Measurements from ENCODE around the gene PXK. TPM values are rescaled to one million over a fixed set of nuclear protein-coding genes. Genes with fewer than 3 reads are reported as not detected.
"Not testable (repeated sequence)": the region's sequence is repeated elsewhere in the genome, so short reads cannot be mapped to it uniquely, and the experiment has no call there.

PXK gene
- total and polyA plus RNA-seq, 4 donors: 6.0 to 15.9 (median 12.6) TPM

GRCh38 chr3:58336135-58336882, 3.6 kb downstream of the PXK start:
- no peak for TF ChIP-seq RAD21 (IDR thresholded peaks at IDR 0.05)
- no peak for TF ChIP-seq JUND (IDR thresholded peaks at IDR 0.05)
- no peak for TF ChIP-seq RXRA (IDR thresholded peaks at IDR 0.05)
- no peak for TF ChIP-seq FOXA2 (IDR thresholded peaks at IDR 0.05)
- TF ChIP-seq MAX (IDR thresholded peaks at IDR 0.05): no peak
- TF ChIP-seq EGR1 (IDR thresholded peaks at IDR 0.05; ENCODE audit: low read depth in 2 of 2): no peak
- no peak for TF ChIP-seq REST (IDR thresholded peaks at IDR 0.05)
- no peak for TF ChIP-seq NR2F2 (IDR thresholded peaks at IDR 0.05)
- no peak for DNase-seq (ENCODE audit: low spot score)
- peaks cover 0 to 2% (median 0%) of the 10 kb centered on the region in 4 donors for H3K36me3 ChIP-seq (ENCODE audit: control insufficient read depth in 4 of 4, insufficient read depth in 3 of 4, low read depth in 1 of 4, low read length in 3 of 4)
- no peak overlapping the region for H3K4me3 ChIP-seq (ENCODE audit: low read depth in 1 of 3, low read length in 3 of 3)
- no peak overlapping the region for H3K9ac ChIP-seq (ENCODE audit: low read depth in 1 of 2, low read length in 2 of 2)
- 94% methylated on average over 3 of the region's 3 CpGs for WGBS
- H3K27ac ChIP-seq (ENCODE audit: low read depth in 1 of 2, low read length in 2 of 2): no peak overlapping the region
- H3K27me3 ChIP-seq (ENCODE audit: control insufficient read depth in 4 of 4, insufficient read depth in 4 of 4, low read length in 3 of 4): no peaks in the 10 kb centered on the region
- peaks cover 12 to 26% (median 19%) of the 10 kb centered on the region in 4 donors for H3K4me1 ChIP-seq (ENCODE audit: control insufficient read depth in 4 of 4, insufficient read depth in 4 of 4, low read length in 3 of 4)
- no peaks in the 10 kb centered on the region for H3K9me3 ChIP-seq (ENCODE audit: control insufficient read depth in 4 of 4, low read length in 3 of 4)

- H3K27me3 ChIP-seq (ENCODE audit: control insufficient read depth in 4 of 4, insufficient read depth in 4 of 4, low read length in 3 of 4): no peaks in the 10 kb centered on the region
- H3K9ac ChIP-seq (ENCODE audit: low read depth in 1 of 2, low read length in 2 of 2): no peak overlapping the region
- H3K27ac ChIP-seq (ENCODE audit: low read depth in 1 of 2, low read length in 2 of 2): no peak overlapping the region
- no peak for DNase-seq (ENCODE audit: low spot score)
- H3K36me3 ChIP-seq (ENCODE audit: control insufficient read depth in 4 of 4, insufficient read depth in 3 of 4, low read depth in 1 of 4, low read length in 3 of 4): peaks cover 0 to 3% (median 0%) of the 10 kb centered on the region in 4 donors
- WGBS: 97% methylated on average over 1 of the region's 1 CpG
- H3K4me1 ChIP-seq (ENCODE audit: control insufficient read depth in 4 of 4, insufficient read depth in 4 of 4, low read length in 3 of 4): peaks cover 11 to 22% (median 18%) of the 10 kb centered on the region in 4 donors
- no peaks in the 10 kb centered on the region for H3K9me3 ChIP-seq (ENCODE audit: control insufficient read depth in 4 of 4, low read length in 3 of 4)
- no peak for TF ChIP-seq TAF1 (conservative IDR thresholded peaks at IDR 0.05)
- no peak for TF ChIP-seq FOXA1 (IDR thresholded peaks at IDR 0.05)
- no peak for TF ChIP-seq RXRA (IDR thresholded peaks at IDR 0.05)
- TF ChIP-seq GABPA (IDR thresholded peaks at IDR 0.05 in 1 of 2, conservative IDR thresholded peaks at IDR 0.05 in 1 of 2): no peak
- TF ChIP-seq MAX (IDR thresholded peaks at IDR 0.05): no peak
- TF ChIP-seq SP1 (IDR thresholded peaks at IDR 0.05): no peak
- no peak for TF ChIP-seq NR2F2 (IDR thresholded peaks at IDR 0.05)
- TF ChIP-seq EGR1 (IDR thresholded peaks at IDR 0.05; ENCODE audit: low read depth in 2 of 2): no peak
- no peak for TF ChIP-seq RAD21 (IDR thresholded peaks at IDR 0.05)
- TF ChIP-seq ATF3 (IDR thresholded peaks at IDR 0.05): no peak
- H3K4me3 ChIP-seq (ENCODE audit: low read depth in 1 of 3, low read length in 3 of 3): no peak overlapping the region
Observed at GRCh38 chr3:58337190-58337589, 4.5 kb downstream of the PXK start.

- not testable (repeated sequence) for H3K36me3 ChIP-seq (ENCODE audit: control insufficient read depth in 4 of 4, insufficient read depth in 3 of 4, low read depth in 1 of 4, low read length in 3 of 4); H3K9ac ChIP-seq (ENCODE audit: low read depth in 1 of 2, low read length in 2 of 2); H3K4me3 ChIP-seq (ENCODE audit: low read depth in 1 of 3, low read length in 3 of 3); H3K27ac ChIP-seq (ENCODE audit: low read depth in 1 of 2, low read length in 2 of 2); DNase-seq (ENCODE audit: low spot score); H3K27me3 ChIP-seq (ENCODE audit: control insufficient read depth in 4 of 4, insufficient read depth in 4 of 4, low read length in 3 of 4); H3K9me3 ChIP-seq (ENCODE audit: control insufficient read depth in 4 of 4, low read length in 3 of 4)
- peaks cover 8 to 19% (median 12%) of the 10 kb centered on the region in 4 donors for H3K4me1 ChIP-seq (ENCODE audit: control insufficient read depth in 4 of 4, insufficient read depth in 4 of 4, low read length in 3 of 4)
- 97% methylated on average over 12 of the region's 12 CpGs for WGBS
Observed at GRCh38 chr3:58339146-58339545, 6.5 kb downstream of the PXK start.
